Thyroid gland (tissue), 4 donors: ENCODE results near the gene DPYD. TPM values are rescaled to one million over a fixed set of nuclear protein-coding genes. Genes with fewer than 3 reads are reported as not detected.

Source experiments
- DNase-seq, 2 donors: peaks; one replicate each; pipeline ENCODE4 v3.0.0-alpha.2; 2019
- H3K27ac ChIP-seq, 3 donors: fragments of 200-600 bp; sonication (generic); 1 replicate in 2 of 3; 2 replicates in 1 of 3; pipeline ENCODE4 v1.5.1; 2016 to 2019; ENCODE audit warnings: mild to moderate bottlenecking in 1 of 3, moderate library complexity in 1 of 3
- H3K27me3 ChIP-seq: fragments of 200-600 bp; sonication (generic); one replicate; pipeline ENCODE4 v1.5.1; 2019
- H3K36me3 ChIP-seq, 2 donors: fragments of 200-600 bp; sonication (generic); one replicate each; pipeline ENCODE4 v1.5.1; 2016 to 2019
- H3K4me1 ChIP-seq, 2 donors: fragments of 200-600 bp; sonication (generic); one replicate each; pipeline ENCODE4 v1.5.1; 2017 to 2019
- H3K4me3 ChIP-seq, 3 donors: fragments of 200-600 bp; sonication (generic); replicated peaks in 1 of 3; 1 replicate in 2 of 3; 2 replicates in 1 of 3; pipeline ENCODE4 v1.5.1; 2016; ENCODE audit warnings: mild to moderate bottlenecking in 1 of 3
- H3K9me3 ChIP-seq: fragments of 200-600 bp; sonication (generic); one replicate; pipeline ENCODE4 v1.5.1; 2017
- POLR2A ChIP-seq, 2 donors: fragments of 450-650 bp; IDR thresholded peaks; one replicate each; pipeline ENCODE4 v1.6.1; 2017; ENCODE audit warnings: antibody characterized with exemption in 2 of 2, mild to moderate bottlenecking in 2 of 2, moderate library complexity in 1 of 2
- WGBS, 2 donors: methylation state at CpG; one replicate each; pipeline ENCODE4 v1.1.5; 2017; 5-methylcytosine and 5-hydroxymethylcytosine counted together
- intact Hi-C: fragments of 100-400 bp; cut with DNase I; formaldehyde crosslinking; loops from one replicate; pipeline ENCODE4 v1.15.1; 2023
- total RNA-seq, 4 donors: library from RNA; depleted of rRNA; stranded (reverse); fragments of >200 nt; gene quantifications; one replicate each; pipeline ENCODE4 v1.2.3, GENCODE V29; 2016
- TF ChIP-seq, protein P1 (sequence below), 6 experiments: fragments of 200-600 bp in 3 of 6; fragments of 450-650 bp in 3 of 6; sonication (generic) in 3 of 6; IDR thresholded peaks; one replicate each; pipeline ENCODE4 v1.5.1; 2016 to 2019; ENCODE audit warnings: antibody characterized with exemption in 6 of 6, mild to moderate bottlenecking in 2 of 6, inconsistent platforms in 1 of 6, moderate library complexity in 1 of 6

DPYD gene
- total RNA-seq, 4 donors from 2014 or later: 27.3 to 54.0 (median 39.5) TPM

DNA sequence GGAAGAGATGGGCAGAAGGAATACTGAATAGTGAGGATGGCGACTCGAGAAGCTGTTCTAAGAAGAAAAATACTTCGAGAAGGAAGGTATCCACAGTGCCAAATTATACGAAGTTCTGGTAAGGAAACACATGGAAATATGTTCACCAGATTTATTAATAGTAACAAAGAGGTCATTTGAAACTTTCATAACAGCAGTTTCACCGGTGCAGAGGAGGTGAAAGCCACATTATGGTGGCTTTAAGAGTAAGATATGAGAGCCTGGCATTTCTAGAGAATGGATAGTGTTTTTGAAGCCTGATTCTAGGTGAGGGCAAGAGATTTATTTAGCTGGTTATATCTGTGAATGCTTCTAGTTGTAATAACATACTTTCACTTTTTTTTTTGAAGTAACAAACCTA is 56.2 kb downstream of the DPYD start:
- Histone ChIP-seq H3K36me3 (no peaks in the 10 kb centered on the region), H3K4me1 (no peaks in the 10 kb centered on the region), H3K27ac (no peak overlapping the region), H3K9me3 (no peaks in the 10 kb centered on the region), H3K4me3 (no peak overlapping the region), H3K27me3 (no peaks in the 10 kb centered on the region)
- TF ChIP-seq POLR2A (IDR thresholded peaks at IDR 0.05): no peak
- TF ChIP-seq, protein P1, sequence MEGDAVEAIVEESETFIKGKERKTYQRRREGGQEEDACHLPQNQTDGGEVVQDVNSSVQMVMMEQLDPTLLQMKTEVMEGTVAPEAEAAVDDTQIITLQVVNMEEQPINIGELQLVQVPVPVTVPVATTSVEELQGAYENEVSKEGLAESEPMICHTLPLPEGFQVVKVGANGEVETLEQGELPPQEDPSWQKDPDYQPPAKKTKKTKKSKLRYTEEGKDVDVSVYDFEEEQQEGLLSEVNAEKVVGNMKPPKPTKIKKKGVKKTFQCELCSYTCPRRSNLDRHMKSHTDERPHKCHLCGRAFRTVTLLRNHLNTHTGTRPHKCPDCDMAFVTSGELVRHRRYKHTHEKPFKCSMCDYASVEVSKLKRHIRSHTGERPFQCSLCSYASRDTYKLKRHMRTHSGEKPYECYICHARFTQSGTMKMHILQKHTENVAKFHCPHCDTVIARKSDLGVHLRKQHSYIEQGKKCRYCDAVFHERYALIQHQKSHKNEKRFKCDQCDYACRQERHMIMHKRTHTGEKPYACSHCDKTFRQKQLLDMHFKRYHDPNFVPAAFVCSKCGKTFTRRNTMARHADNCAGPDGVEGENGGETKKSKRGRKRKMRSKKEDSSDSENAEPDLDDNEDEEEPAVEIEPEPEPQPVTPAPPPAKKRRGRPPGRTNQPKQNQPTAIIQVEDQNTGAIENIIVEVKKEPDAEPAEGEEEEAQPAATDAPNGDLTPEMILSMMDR (IDR thresholded peaks at IDR 0.05): no peak
- intact Hi-C loops: no loop called here
- WGBS, 2 donors: 85 to 86% methylated on average over 5 of the region's 5 CpGs
- no peak for DNase-seq

DNA sequence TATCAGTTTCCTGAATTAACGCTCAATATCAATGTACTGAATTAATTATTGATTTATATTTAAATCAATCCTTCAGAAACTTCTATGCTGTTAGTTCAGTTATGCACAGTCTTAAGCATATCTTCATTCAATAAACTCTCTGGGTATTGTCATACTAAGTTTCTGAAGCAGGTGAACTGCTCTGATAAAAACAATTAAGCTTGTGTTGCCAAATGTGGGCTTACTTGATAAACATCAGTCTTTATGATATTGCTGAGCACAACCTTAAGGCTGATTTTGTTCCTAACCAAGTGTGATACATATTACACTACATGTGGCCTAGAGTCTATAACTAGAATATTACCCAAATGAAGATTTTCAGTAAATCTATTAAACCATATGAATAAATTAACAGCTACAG is 67.6 kb downstream of the DPYD start:
- TF ChIP-seq, protein P1 (IDR thresholded peaks at IDR 0.05): no peak
- no peak for TF ChIP-seq POLR2A (IDR thresholded peaks at IDR 0.05)
- H3K4me1 ChIP-seq: no peaks in the 10 kb centered on the region
- no peaks in the 10 kb centered on the region for H3K27me3 ChIP-seq
- H3K4me3 ChIP-seq: no peak overlapping the region
- WGBS, 2 donors: 100% methylated on average over 1 of the region's 1 CpG
- no peaks in the 10 kb centered on the region for H3K36me3 ChIP-seq
- H3K27ac ChIP-seq: no peak overlapping the region
- no peaks in the 10 kb centered on the region for H3K9me3 ChIP-seq
- no peak for DNase-seq
- intact Hi-C loops: no loop called here

DNA sequence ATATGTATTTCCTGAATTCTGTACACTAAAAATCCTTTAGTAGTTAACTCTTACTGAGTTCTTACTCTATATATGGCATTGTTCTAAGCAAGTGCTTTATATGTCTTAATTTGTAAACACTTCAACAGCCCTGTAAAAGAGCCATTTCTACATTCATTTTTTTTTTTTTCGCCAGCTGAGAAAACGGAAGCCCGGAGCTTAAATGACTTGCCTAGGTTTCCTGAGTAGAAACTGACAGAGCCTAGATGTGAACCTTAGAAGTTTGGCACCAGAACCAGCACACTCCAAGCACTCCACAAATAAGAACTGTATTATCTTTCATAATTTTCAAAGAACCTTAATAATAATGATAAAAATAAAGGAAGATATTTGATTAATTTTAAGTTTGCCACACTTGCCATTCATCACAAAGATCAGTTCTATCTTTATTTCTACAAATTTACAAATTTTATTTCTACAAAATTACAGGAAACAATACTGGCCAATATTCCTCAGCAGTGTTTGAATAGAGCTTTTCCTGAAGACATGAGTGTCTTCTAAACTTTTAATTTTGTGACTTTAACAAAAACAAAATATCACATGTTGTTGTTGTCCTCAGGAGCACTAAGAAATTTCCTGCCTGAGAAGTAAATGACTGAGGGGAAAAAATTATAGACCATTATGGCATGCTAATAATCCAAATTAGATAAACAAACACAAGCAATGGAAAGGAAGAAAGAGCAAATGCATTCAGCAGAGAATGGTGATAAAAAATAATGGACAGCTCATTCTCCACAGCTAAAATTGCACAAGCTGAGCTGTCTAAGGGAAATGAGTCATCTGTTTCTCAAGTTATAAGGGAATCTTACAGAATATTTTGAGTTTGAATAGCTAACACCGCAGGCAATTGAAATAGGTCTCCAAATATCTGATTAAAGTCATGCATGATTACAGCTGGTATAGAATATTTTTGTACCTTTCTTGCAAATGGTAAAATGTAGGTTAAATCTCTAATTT is 71.2 kb downstream of the DPYD start:
- TF ChIP-seq POLR2A (IDR thresholded peaks at IDR 0.05): no peak
- TF ChIP-seq, protein P1 (IDR thresholded peaks at IDR 0.05): no peak
- Histone ChIP-seq H3K36me3 (no peaks in the 10 kb centered on the region), H3K4me3 (no peak overlapping the region), H3K27me3 (no peaks in the 10 kb centered on the region), H3K9me3 (no peaks in the 10 kb centered on the region), H3K4me1 (no peaks in the 10 kb centered on the region), H3K27ac (no peak overlapping the region)
- 66 to 76% methylated on average over 4 of the region's 4 CpGs for WGBS, 2 donors
- DNase-seq: no peak
- intact Hi-C loops: no loop called here

DNA sequence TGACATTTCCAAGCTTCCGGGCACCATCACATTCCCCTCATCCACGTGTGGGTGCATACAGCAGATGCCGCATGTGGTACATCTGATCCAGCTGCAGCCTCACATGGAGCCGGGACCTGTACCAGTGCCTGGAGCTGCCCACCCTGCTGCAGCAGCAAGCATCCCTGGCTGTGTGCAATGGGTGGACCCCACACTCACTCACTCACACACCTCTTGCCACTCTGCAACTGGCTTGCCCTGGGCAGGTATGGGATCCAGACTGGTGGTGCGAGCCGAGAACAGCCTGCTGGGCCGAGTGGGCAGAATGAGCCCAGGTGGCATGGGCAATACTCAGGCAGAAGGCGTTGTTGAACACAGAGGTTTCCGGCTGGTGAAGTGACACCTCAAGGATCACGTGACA is 75.0 kb downstream of the DPYD start:
- H3K9me3 ChIP-seq: no peaks in the 10 kb centered on the region
- no peaks in the 10 kb centered on the region for H3K27me3 ChIP-seq
- H3K36me3 ChIP-seq: no peaks in the 10 kb centered on the region
- 97 to 98% methylated on average over 10 of the region's 10 CpGs for WGBS, 2 donors
- no peak for DNase-seq
- no peak overlapping the region for H3K4me3 ChIP-seq
- no peaks in the 10 kb centered on the region for H3K4me1 ChIP-seq
- no peak for TF ChIP-seq POLR2A (IDR thresholded peaks at IDR 0.05)
- TF ChIP-seq, protein P1 (IDR thresholded peaks at IDR 0.05): no peak
- no peak overlapping the region for H3K27ac ChIP-seq
- intact Hi-C loops: no loop called here

DNA sequence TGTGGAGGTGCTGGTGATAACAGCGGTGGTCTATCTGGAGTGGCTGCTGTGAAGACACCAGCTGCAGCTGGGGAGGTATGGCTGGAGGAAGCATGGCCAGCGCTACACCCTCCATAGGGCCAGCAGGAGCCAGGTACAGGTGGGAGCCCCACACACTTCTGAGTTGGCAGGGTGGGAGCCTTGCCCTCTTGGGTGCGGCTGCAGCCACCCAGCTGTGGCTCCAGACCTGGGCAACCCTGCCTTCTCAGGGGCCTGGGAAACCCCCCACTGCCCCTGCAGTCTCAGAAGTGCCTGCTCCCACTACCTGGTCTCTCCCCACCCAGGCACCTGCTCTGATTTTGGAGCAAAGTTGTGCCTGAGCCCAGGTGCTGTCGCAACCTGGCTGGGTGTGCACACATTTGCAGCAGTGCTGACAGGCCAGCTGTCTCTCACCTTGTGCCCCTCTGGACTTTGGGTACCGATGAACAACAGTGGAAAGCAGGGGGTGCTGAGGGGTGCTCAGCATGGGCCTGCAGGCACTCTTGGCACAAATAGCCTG is 76.2 kb downstream of the DPYD start:
- no peak overlapping the region for H3K4me3 ChIP-seq
- H3K27ac ChIP-seq: no peak overlapping the region
- no peaks in the 10 kb centered on the region for H3K9me3 ChIP-seq
- 92 to 98% methylated on average over 5 of the region's 5 CpGs for WGBS, 2 donors
- H3K27me3 ChIP-seq: no peaks in the 10 kb centered on the region
- H3K4me1 ChIP-seq: no peaks in the 10 kb centered on the region
- intact Hi-C loops: no loop called here
- DNase-seq: no peak
- no peaks in the 10 kb centered on the region for H3K36me3 ChIP-seq
- no peak for TF ChIP-seq POLR2A (IDR thresholded peaks at IDR 0.05)
- TF ChIP-seq, protein P1 (IDR thresholded peaks at IDR 0.05): no peak
